ENCODE measurements around the gene OGFOD3.

GRCh38 chr17:82438401-82439193, 20.2 kb upstream of the OGFOD3 start:
- TF ChIP-seq SREBF2 (IDR thresholded peaks at IDR 0.05) (no peak), JUN (IDR thresholded peaks at IDR 0.05) (peak in 1 of 2 experiments; percentile 31; a peak in 1 of 5 replicates), POLR2A (IDR thresholded peaks at IDR 0.05; ENCODE audit: low read length) (no peak), HOXB5 (CRISPR knock-in tag; IDR thresholded peaks at IDR 0.05) (no peak), RFX5 (IDR thresholded peaks at IDR 0.05) (no peak), ESRRA (IDR thresholded peaks at IDR 0.05; ENCODE audit: borderline replicate concordance, low read length) (no peak)
- TF ChIP-seq, protein P1, sequence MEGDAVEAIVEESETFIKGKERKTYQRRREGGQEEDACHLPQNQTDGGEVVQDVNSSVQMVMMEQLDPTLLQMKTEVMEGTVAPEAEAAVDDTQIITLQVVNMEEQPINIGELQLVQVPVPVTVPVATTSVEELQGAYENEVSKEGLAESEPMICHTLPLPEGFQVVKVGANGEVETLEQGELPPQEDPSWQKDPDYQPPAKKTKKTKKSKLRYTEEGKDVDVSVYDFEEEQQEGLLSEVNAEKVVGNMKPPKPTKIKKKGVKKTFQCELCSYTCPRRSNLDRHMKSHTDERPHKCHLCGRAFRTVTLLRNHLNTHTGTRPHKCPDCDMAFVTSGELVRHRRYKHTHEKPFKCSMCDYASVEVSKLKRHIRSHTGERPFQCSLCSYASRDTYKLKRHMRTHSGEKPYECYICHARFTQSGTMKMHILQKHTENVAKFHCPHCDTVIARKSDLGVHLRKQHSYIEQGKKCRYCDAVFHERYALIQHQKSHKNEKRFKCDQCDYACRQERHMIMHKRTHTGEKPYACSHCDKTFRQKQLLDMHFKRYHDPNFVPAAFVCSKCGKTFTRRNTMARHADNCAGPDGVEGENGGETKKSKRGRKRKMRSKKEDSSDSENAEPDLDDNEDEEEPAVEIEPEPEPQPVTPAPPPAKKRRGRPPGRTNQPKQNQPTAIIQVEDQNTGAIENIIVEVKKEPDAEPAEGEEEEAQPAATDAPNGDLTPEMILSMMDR (IDR thresholded peaks at IDR 0.05): no peak
- TF ChIP-seq, protein P2, sequence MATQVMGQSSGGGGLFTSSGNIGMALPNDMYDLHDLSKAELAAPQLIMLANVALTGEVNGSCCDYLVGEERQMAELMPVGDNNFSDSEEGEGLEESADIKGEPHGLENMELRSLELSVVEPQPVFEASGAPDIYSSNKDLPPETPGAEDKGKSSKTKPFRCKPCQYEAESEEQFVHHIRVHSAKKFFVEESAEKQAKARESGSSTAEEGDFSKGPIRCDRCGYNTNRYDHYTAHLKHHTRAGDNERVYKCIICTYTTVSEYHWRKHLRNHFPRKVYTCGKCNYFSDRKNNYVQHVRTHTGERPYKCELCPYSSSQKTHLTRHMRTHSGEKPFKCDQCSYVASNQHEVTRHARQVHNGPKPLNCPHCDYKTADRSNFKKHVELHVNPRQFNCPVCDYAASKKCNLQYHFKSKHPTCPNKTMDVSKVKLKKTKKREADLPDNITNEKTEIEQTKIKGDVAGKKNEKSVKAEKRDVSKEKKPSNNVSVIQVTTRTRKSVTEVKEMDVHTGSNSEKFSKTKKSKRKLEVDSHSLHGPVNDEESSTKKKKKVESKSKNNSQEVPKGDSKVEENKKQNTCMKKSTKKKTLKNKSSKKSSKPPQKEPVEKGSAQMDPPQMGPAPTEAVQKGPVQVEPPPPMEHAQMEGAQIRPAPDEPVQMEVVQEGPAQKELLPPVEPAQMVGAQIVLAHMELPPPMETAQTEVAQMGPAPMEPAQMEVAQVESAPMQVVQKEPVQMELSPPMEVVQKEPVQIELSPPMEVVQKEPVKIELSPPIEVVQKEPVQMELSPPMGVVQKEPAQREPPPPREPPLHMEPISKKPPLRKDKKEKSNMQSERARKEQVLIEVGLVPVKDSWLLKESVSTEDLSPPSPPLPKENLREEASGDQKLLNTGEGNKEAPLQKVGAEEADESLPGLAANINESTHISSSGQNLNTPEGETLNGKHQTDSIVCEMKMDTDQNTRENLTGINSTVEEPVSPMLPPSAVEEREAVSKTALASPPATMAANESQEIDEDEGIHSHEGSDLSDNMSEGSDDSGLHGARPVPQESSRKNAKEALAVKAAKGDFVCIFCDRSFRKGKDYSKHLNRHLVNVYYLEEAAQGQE (IDR thresholded peaks at IDR 0.05): no peak
